ENCODE data around the gene ANKRD63.
A peak's percentile ranks its signal among the peaks of the same experiment; 100 is the strongest.

DNA sequence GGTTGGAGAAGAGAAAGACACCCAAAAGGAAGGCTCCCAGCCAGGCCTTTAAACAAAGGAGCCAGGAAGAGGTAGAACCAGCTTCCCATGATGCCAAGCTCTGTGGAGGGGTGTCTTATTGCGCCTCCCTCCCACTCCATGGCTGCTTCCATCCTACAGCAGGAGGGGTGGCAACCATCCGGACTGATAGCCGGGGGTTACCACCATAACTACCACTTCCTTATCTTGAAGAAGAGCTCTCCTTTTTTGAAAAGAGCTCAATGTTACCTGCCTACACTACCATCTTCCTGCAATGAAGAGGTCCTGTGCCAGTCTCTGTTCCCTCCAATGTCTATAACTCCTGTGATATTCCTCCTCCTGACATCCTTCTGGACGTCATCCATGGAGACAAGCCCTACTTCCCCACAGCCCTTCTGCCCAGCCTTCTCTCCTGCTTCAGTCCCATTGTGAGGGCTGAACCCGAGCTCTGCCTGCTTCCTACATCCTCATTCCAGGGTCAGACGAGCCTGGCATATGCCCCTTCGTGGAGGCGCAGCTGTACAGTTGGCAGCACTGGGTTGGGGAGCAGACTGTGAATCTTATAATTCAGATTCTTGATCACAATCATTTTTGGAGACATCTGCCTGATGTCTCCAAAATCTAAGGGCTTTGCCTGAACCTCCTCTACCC lies 49.4 kb upstream of the ANKRD63 start:
- TF ChIP-seq, protein P1, sequence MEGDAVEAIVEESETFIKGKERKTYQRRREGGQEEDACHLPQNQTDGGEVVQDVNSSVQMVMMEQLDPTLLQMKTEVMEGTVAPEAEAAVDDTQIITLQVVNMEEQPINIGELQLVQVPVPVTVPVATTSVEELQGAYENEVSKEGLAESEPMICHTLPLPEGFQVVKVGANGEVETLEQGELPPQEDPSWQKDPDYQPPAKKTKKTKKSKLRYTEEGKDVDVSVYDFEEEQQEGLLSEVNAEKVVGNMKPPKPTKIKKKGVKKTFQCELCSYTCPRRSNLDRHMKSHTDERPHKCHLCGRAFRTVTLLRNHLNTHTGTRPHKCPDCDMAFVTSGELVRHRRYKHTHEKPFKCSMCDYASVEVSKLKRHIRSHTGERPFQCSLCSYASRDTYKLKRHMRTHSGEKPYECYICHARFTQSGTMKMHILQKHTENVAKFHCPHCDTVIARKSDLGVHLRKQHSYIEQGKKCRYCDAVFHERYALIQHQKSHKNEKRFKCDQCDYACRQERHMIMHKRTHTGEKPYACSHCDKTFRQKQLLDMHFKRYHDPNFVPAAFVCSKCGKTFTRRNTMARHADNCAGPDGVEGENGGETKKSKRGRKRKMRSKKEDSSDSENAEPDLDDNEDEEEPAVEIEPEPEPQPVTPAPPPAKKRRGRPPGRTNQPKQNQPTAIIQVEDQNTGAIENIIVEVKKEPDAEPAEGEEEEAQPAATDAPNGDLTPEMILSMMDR (IDR thresholded peaks at IDR 0.05), result no peak
- TF ChIP-seq POLR2AphosphoS5 (IDR thresholded peaks at IDR 0.05; ENCODE audit: low read depth, low read length) (peak; percentile 41; the same call in 1 of the 2 replicates), TCF7L2 (IDR thresholded peaks at IDR 0.05; ENCODE audit: low read depth, low read length) (no peak)
